Thyroid gland (tissue), 4 donors: ENCODE data around the gene AKAP6. TPM values are rescaled to one million over a fixed set of nuclear protein-coding genes. Genes with fewer than 3 reads are reported as not detected.

ENCODE experiments used
- DNase-seq, 2 donors: peaks; one replicate each; pipeline ENCODE4 v3.0.0-alpha.2; 2019
- H3K27ac ChIP-seq, 3 donors: fragments of 200-600 bp; sonication (generic); 1 replicate in 2 of 3; 2 replicates in 1 of 3; pipeline ENCODE4 v1.5.1; 2016 to 2019; ENCODE audit warnings: mild to moderate bottlenecking in 1 of 3, moderate library complexity in 1 of 3
- H3K27me3 ChIP-seq: fragments of 200-600 bp; sonication (generic); one replicate; pipeline ENCODE4 v1.5.1; 2019
- H3K36me3 ChIP-seq, 2 donors: fragments of 200-600 bp; sonication (generic); one replicate each; pipeline ENCODE4 v1.5.1; 2016 to 2019
- H3K4me1 ChIP-seq, 2 donors: fragments of 200-600 bp; sonication (generic); one replicate each; pipeline ENCODE4 v1.5.1; 2017 to 2019
- H3K4me3 ChIP-seq, 3 donors: fragments of 200-600 bp; sonication (generic); replicated peaks in 1 of 3; 1 replicate in 2 of 3; 2 replicates in 1 of 3; pipeline ENCODE4 v1.5.1; 2016; ENCODE audit warnings: mild to moderate bottlenecking in 1 of 3
- H3K9me3 ChIP-seq: fragments of 200-600 bp; sonication (generic); one replicate; pipeline ENCODE4 v1.5.1; 2017
- CTCF ChIP-seq, 6 experiments: fragments of 200-600 bp in 3 of 6; fragments of 450-650 bp in 3 of 6; sonication (generic) in 3 of 6; IDR thresholded peaks; one replicate each; pipeline ENCODE4 v1.5.1; 2016 to 2019; ENCODE audit warnings: antibody characterized with exemption in 6 of 6, mild to moderate bottlenecking in 2 of 6, inconsistent platforms in 1 of 6, moderate library complexity in 1 of 6
- POLR2A ChIP-seq, 2 donors: fragments of 450-650 bp; IDR thresholded peaks; one replicate each; pipeline ENCODE4 v1.6.1; 2017; ENCODE audit warnings: antibody characterized with exemption in 2 of 2, mild to moderate bottlenecking in 2 of 2, moderate library complexity in 1 of 2
- WGBS, 2 donors: methylation state at CpG; one replicate each; pipeline ENCODE4 v1.1.5; 2017; 5-methylcytosine and 5-hydroxymethylcytosine counted together
- intact Hi-C: fragments of 100-400 bp; cut with DNase I; formaldehyde crosslinking; loops from one replicate; pipeline ENCODE4 v1.15.1; 2023
- total RNA-seq, 4 donors: library from RNA; depleted of rRNA; stranded (reverse); fragments of >200 nt; gene quantifications; one replicate each; pipeline ENCODE4 v1.2.3, GENCODE V29; 2016

The AKAP6 gene
- total RNA-seq, 4 donors from 2014 or later, result 13.0 to 34.5 (median 22.7) TPM

- 83 to 86% methylated on average over 3 of the region's 3 CpGs for WGBS, 2 donors
- Histone ChIP-seq H3K36me3 (no peaks in the 10 kb centered on the region), H3K27me3 (no peaks in the 10 kb centered on the region), H3K4me1 (no peaks in the 10 kb centered on the region), H3K9me3 (no peaks in the 10 kb centered on the region), H3K27ac (no peak overlapping the region), H3K4me3 (no peak overlapping the region)
- DNase-seq, result no peak
- intact Hi-C loops, result no loop called here
- no peak for TF ChIP-seq CTCF (IDR thresholded peaks at IDR 0.05)
- no peak for TF ChIP-seq POLR2A (IDR thresholded peaks at IDR 0.05)
Measured at GRCh38 chr14:32447371-32447770, 118.3 kb downstream of the AKAP6 start.

GRCh38 chr14:32449648-32450047 is 120.5 kb downstream of the AKAP6 start:
- no peak overlapping the region for H3K27ac ChIP-seq
- WGBS, 2 donors, result 43 to 64% methylated on average over 1 of the region's 1 CpG
- H3K36me3 ChIP-seq, result no peaks in the 10 kb centered on the region
- H3K4me1 ChIP-seq, result no peaks in the 10 kb centered on the region
- H3K27me3 ChIP-seq, result no peaks in the 10 kb centered on the region
- TF ChIP-seq POLR2A (IDR thresholded peaks at IDR 0.05) (no peak), CTCF (IDR thresholded peaks at IDR 0.05) (no peak)
- DNase-seq, result no peak
- H3K4me3 ChIP-seq, result no peak overlapping the region
- H3K9me3 ChIP-seq, result no peaks in the 10 kb centered on the region
- intact Hi-C loops, result no loop called here

- Histone ChIP-seq H3K36me3 (no peaks in the 10 kb centered on the region), H3K9me3 (no peaks in the 10 kb centered on the region), H3K27me3 (no peaks in the 10 kb centered on the region), H3K4me3 (no peak overlapping the region), H3K27ac (no peak overlapping the region), H3K4me1 (no peaks in the 10 kb centered on the region)
- DNase-seq, result no peak
- TF ChIP-seq CTCF (IDR thresholded peaks at IDR 0.05), result no peak
- no peak for TF ChIP-seq POLR2A (IDR thresholded peaks at IDR 0.05)
- WGBS, 2 donors, result 59 to 82% methylated on average over 2 of the region's 2 CpGs
- intact Hi-C loops, result no loop called here
Measured at GRCh38 chr14:32450919-32451675, 122.0 kb downstream of the AKAP6 start.

DNA sequence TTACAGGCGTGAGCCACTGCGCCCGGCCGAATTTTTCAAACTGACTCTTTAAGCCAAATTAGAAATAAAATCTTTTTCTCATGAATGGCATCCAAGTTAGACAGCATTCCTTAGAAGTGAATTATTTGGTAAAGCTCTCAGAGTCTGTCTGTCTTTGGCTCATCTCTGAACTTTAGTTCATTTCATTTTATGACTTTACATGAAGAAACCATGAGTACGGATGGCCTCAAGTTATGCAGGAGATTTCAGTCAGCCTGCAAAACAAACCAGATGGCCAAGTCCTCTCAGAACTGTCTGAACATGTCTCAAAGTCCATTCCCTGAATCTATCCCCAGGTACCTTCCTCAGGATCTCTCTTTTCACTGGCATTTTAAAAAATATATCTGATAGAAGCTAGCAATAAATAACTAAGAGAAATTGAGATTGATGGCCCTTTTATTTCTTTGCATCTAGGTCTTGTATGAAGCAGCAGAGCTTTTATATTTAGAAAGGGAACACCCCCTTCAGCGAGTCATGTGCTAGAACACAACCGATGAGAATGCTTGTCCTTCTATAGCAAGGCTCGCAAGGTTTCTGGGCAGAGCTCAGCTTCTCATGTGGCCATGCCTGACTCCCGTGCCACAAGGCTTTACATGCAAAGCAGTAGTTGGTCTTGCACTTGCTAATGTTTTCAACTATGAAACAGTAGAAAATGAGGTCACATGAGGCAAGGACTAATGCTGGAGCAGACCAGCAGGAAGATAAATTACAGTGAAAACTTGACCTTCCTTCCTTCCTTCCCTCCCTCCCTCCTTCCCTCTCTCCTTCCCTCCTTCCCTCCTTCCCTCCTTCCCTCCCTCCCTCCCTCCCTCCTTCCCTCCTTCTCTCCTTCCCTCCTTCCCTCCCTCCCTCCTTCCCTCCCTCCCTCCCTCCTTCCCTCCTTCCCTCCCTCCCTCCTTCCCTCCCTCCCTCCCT is 125.0 kb downstream of the AKAP6 start:
- Histone ChIP-seq H3K27ac (no peak overlapping the region), H3K27me3 (no peaks in the 10 kb centered on the region), H3K9me3 (no peaks in the 10 kb centered on the region), H3K4me3 (no peak overlapping the region), H3K36me3 (no peaks in the 10 kb centered on the region), H3K4me1 (no peaks in the 10 kb centered on the region)
- DNase-seq, result no peak
- intact Hi-C loops, result no loop called here
- TF ChIP-seq POLR2A (IDR thresholded peaks at IDR 0.05) (no peak), CTCF (IDR thresholded peaks at IDR 0.05) (no peak)
- WGBS, 2 donors, result 74 to 95% methylated on average over 9 of the region's 9 CpGs
